Nephron progenitor cell (in vitro differentiated cells): ENCODE measurements around the gene ZNF519.
"Not testable (repeated sequence)": the region's sequence is repeated elsewhere in the genome, so short reads cannot be mapped to it uniquely, and the experiment has no call there.

Experiments
- DNase-seq: peaks from one replicate; pipeline ENCODE4 v3.0.0; 2021
- H3K27ac Mint-ChIP-seq: 2 replicates; pipeline ENCODE4 v1.8.0; 2021; ENCODE audit warnings: mild to moderate bottlenecking, moderate library complexity, mixed read lengths
- H3K27me3 Mint-ChIP-seq: 2 replicates; pipeline ENCODE4 v1.8.0; 2021; ENCODE audit warnings: mild to moderate bottlenecking, low read depth, mixed read lengths; ENCODE audit not compliant: poor library complexity
- H3K36me3 Mint-ChIP-seq: 2 replicates; pipeline ENCODE4 v1.8.0; 2021; ENCODE audit warnings: low read depth, mixed read lengths
- H3K4me1 Mint-ChIP-seq: 2 replicates; pipeline ENCODE4 v1.8.0; 2021; ENCODE audit warnings: mixed read lengths
- H3K4me3 Mint-ChIP-seq: 2 replicates; pipeline ENCODE4 v1.8.0; 2021; ENCODE audit warnings: mild to moderate bottlenecking, moderate library complexity, mixed read lengths
- H3K9me3 Mint-ChIP-seq: 2 replicates; pipeline ENCODE4 v1.8.0; 2021; ENCODE audit warnings: mild to moderate bottlenecking, moderate library complexity, mixed read lengths
- CTCF ChIP-seq: fragments of 200-600 bp; sonication (generic); IDR thresholded peaks from 2 replicates; pipeline ENCODE4 v1.5.0; 2021; ENCODE audit warnings: antibody characterized with exemption

Gene ZNF519

GRCh38 chr18:14144628-14144895 lies 12.3 kb upstream of the ZNF519 start:
- H3K9me3 Mint-ChIP-seq, result peaks cover 53% of the 10 kb centered on the region
- H3K4me3 Mint-ChIP-seq, result no peak overlapping the region
- H3K36me3 Mint-ChIP-seq, result no peaks in the 10 kb centered on the region
- H3K27ac Mint-ChIP-seq, result no peak overlapping the region
- no peak for TF ChIP-seq CTCF
- no peaks in the 10 kb centered on the region for H3K27me3 Mint-ChIP-seq
- no peak for DNase-seq
- H3K4me1 Mint-ChIP-seq, result no peaks in the 10 kb centered on the region

- not testable (repeated sequence) for DNase-seq, H3K4me3 Mint-ChIP-seq, H3K27ac Mint-ChIP-seq, H3K36me3 Mint-ChIP-seq, H3K4me1 Mint-ChIP-seq, H3K27me3 Mint-ChIP-seq
- peaks cover 48% of the 10 kb centered on the region for H3K9me3 Mint-ChIP-seq
These were observed 11.8 kb upstream of the ZNF519 start for GRCh38 chr18:14143871-14144627.

GRCh38 chr18:14143396-14143795 lies 11.2 kb upstream of the ZNF519 start:
- peaks cover 48% of the 10 kb centered on the region for H3K9me3 Mint-ChIP-seq
- H3K27me3 Mint-ChIP-seq, H3K4me3 Mint-ChIP-seq, H3K4me1 Mint-ChIP-seq, H3K27ac Mint-ChIP-seq, H3K36me3 Mint-ChIP-seq, DNase-seq: not testable (repeated sequence)

GRCh38 chr18:14142177-14142576 lies 9.9 kb upstream of the ZNF519 start:
- not testable (repeated sequence) for H3K4me3 Mint-ChIP-seq, H3K27ac Mint-ChIP-seq, H3K4me1 Mint-ChIP-seq, H3K27me3 Mint-ChIP-seq, DNase-seq, H3K36me3 Mint-ChIP-seq
- peaks cover 52% of the 10 kb centered on the region for H3K9me3 Mint-ChIP-seq

- not testable (repeated sequence) for H3K4me1 Mint-ChIP-seq, DNase-seq, H3K27me3 Mint-ChIP-seq, H3K36me3 Mint-ChIP-seq, H3K27ac Mint-ChIP-seq, H3K4me3 Mint-ChIP-seq
- peaks cover 37% of the 10 kb centered on the region for H3K9me3 Mint-ChIP-seq
These were observed 7.3 kb upstream of the ZNF519 start for GRCh38 chr18:14139583-14139982.

- H3K27me3 Mint-ChIP-seq, H3K4me1 Mint-ChIP-seq, H3K36me3 Mint-ChIP-seq, DNase-seq, H3K4me3 Mint-ChIP-seq, H3K27ac Mint-ChIP-seq: not testable (repeated sequence)
- peaks cover 31% of the 10 kb centered on the region for H3K9me3 Mint-ChIP-seq
These were observed 5.7 kb upstream of the ZNF519 start for GRCh38 chr18:14137971-14138370.

- Mint-ChIP-seq H3K36me3 (peaks cover 35% of the 10 kb centered on the region), H3K9me3 (peaks cover 16% of the 10 kb centered on the region), H3K4me1 (peaks cover 26% of the 10 kb centered on the region), H3K27ac (peak overlapping the region; percentile 99), H3K4me3 (peak overlapping the region; percentile 97)
- not testable (repeated sequence) for H3K27me3 Mint-ChIP-seq, DNase-seq
These were observed 452 bp downstream of the ZNF519 start for GRCh38 chr18:14131696-14132270.

GRCh38 chr18:14130804-14131203 lies 1.4 kb downstream of the ZNF519 start:
- Mint-ChIP-seq H3K4me3 (peak overlapping the region; percentile 97), H3K9me3 (peaks cover 19% of the 10 kb centered on the region), H3K27ac (peak overlapping the region; percentile 42), H3K36me3 (peaks cover 43% of the 10 kb centered on the region), H3K4me1 (peaks cover 26% of the 10 kb centered on the region)
- not testable (repeated sequence) for DNase-seq, H3K27me3 Mint-ChIP-seq

GRCh38 chr18:14124689-14125088 lies 7.5 kb downstream of the ZNF519 start:
- H3K36me3 Mint-ChIP-seq, result peaks cover 92% of the 10 kb centered on the region
- peaks cover 50% of the 10 kb centered on the region for H3K9me3 Mint-ChIP-seq
- no peak for DNase-seq
- no peak for TF ChIP-seq CTCF
- peaks cover 3% of the 10 kb centered on the region for H3K27me3 Mint-ChIP-seq
- H3K27ac Mint-ChIP-seq, result peak overlapping the region; percentile 31
- H3K4me1 Mint-ChIP-seq, result peaks cover 10% of the 10 kb centered on the region
- H3K4me3 Mint-ChIP-seq, result no peak overlapping the region
